Keratinocyte (primary cell): ENCODE measurements around the gene TTC9.

Experiments
- EZH2 ChIP-seq: IDR thresholded peaks from one replicate; pipeline ENCODE4 v1.6.1; 2012; ENCODE audit warnings: inconsistent platforms, mild to moderate bottlenecking, low read length, moderate library complexity
- TF ChIP-seq, protein P1 (sequence below), 3 experiments: IDR thresholded peaks in 1 of 3; conservative IDR thresholded peaks in 1 of 3; optimal IDR thresholded peaks in 1 of 3; 2 replicates in 2 of 3; 3 replicates in 1 of 3; pipeline versions ENCODE3 to v1.5.1; 2011; ENCODE audit warnings: low read length in 3 of 3, mild to moderate bottlenecking in 3 of 3, moderate library complexity in 2 of 3, control low read depth in 1 of 3, inconsistent platforms in 1 of 3; ENCODE audit not compliant: insufficient read depth in 2 of 3; ENCODE audit errors: extremely low read depth in 1 of 3

DNA sequence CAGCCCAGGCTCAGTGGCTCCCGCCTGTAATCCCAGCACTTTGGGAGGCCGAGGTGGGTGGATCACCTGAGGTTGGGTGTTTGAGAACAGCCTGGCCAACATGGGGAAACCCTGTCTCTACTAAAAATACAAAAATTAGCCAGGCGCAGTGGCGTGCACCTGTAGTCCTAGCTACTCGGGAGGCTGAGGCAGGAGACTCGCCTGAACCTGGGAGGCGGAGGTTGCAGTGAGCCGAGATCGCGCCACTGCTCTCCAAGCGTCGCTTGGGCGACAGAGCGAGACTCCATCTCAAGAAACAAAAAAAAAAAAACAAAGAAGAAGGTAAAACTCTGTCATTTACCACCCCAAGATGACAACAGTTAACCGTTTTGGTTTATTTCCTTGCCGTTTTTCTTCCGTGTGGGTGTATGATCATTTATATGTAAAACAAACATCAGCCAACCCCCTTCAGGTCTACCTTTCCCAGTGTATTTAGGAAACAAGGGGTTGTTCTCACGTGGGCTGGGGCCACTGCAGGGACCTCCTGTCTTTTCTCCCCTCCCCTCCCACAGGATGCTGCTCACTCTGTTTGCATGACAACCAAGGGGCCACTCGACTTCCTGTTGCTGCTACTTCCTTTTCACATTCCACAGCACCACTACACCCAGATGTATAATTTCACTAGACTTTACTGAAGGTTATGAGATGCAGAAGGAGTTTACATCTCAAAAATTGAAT, 13.6 kb downstream of the TTC9 start:
- TF ChIP-seq, protein P1, sequence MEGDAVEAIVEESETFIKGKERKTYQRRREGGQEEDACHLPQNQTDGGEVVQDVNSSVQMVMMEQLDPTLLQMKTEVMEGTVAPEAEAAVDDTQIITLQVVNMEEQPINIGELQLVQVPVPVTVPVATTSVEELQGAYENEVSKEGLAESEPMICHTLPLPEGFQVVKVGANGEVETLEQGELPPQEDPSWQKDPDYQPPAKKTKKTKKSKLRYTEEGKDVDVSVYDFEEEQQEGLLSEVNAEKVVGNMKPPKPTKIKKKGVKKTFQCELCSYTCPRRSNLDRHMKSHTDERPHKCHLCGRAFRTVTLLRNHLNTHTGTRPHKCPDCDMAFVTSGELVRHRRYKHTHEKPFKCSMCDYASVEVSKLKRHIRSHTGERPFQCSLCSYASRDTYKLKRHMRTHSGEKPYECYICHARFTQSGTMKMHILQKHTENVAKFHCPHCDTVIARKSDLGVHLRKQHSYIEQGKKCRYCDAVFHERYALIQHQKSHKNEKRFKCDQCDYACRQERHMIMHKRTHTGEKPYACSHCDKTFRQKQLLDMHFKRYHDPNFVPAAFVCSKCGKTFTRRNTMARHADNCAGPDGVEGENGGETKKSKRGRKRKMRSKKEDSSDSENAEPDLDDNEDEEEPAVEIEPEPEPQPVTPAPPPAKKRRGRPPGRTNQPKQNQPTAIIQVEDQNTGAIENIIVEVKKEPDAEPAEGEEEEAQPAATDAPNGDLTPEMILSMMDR (optimal IDR thresholded peaks at IDR 0.05 in 1 of 3, IDR thresholded peaks at IDR 0.05 in 1 of 3, conservative IDR thresholded peaks at IDR 0.05 in 1 of 3; ENCODE audit: extremely low read depth in 1 of 3, insufficient read depth in 2 of 3, low read length in 3 of 3), result no peak
- no peak for TF ChIP-seq EZH2
